Effector memory CD4-positive, alpha-beta T cell (primary cell): ENCODE data around the gene MOB3C.

Source experiments
- DNase-seq, 3 donors: peaks; one replicate each; pipeline ENCODE4 v3.0.0-alpha.2; 2020
- H3K27ac ChIP-seq: 2 replicates; pipeline ENCODE4 v1.7.0; 2013; ENCODE audit warnings: mild to moderate bottlenecking, low read length, moderate library complexity; ENCODE audit not compliant: insufficient read depth, poor library complexity, severe bottlenecking
- H3K27me3 ChIP-seq: replicated peaks from 2 replicates; pipeline ENCODE4 v1.7.0; 2013; ENCODE audit warnings: mild to moderate bottlenecking, low read length; ENCODE audit not compliant: insufficient read depth, control insufficient read depth, poor library complexity, severe bottlenecking
- H3K36me3 ChIP-seq: 2 replicates; pipeline ENCODE4 v1.7.0; 2013; ENCODE audit warnings: mild to moderate bottlenecking, low read length, moderate library complexity; ENCODE audit not compliant: control insufficient read depth, insufficient read depth
- H3K4me1 ChIP-seq: 2 replicates; pipeline ENCODE4 v1.7.0; 2013; ENCODE audit warnings: low read length, mild to moderate bottlenecking; ENCODE audit not compliant: control insufficient read depth, insufficient read depth, poor library complexity, severe bottlenecking
- H3K4me3 ChIP-seq: 2 replicates; pipeline ENCODE4 v1.7.0; 2013; ENCODE audit warnings: low read length, low read depth, mild to moderate bottlenecking; ENCODE audit not compliant: insufficient read depth, poor library complexity, severe bottlenecking
- H3K9me3 ChIP-seq: 2 replicates; pipeline ENCODE4 v1.7.0; 2013; ENCODE audit warnings: mild to moderate bottlenecking, low read length, moderate library complexity; ENCODE audit not compliant: control insufficient read depth

The MOB3C gene

GRCh38 chr1:46642115-46642680 is 25.6 kb upstream of the MOB3C start:
- Histone ChIP-seq H3K36me3 (peaks cover 15% of the 10 kb centered on the region), H3K9me3 (no peaks in the 10 kb centered on the region), H3K27me3 (no peaks in the 10 kb centered on the region), H3K4me3 (no peak overlapping the region), H3K4me1 (no peaks in the 10 kb centered on the region), H3K27ac (no peak overlapping the region)
- no peak for DNase-seq

- no peaks in the 10 kb centered on the region for H3K4me1 ChIP-seq
- peaks cover 34% of the 10 kb centered on the region for H3K36me3 ChIP-seq
- no peak overlapping the region for H3K27ac ChIP-seq
- H3K4me3 ChIP-seq = no peak overlapping the region
- DNase-seq = no peak
- no peaks in the 10 kb centered on the region for H3K9me3 ChIP-seq
- no peaks in the 10 kb centered on the region for H3K27me3 ChIP-seq
Measured at GRCh38 chr1:46639547-46639946, 22.9 kb upstream of the MOB3C start.

DNA sequence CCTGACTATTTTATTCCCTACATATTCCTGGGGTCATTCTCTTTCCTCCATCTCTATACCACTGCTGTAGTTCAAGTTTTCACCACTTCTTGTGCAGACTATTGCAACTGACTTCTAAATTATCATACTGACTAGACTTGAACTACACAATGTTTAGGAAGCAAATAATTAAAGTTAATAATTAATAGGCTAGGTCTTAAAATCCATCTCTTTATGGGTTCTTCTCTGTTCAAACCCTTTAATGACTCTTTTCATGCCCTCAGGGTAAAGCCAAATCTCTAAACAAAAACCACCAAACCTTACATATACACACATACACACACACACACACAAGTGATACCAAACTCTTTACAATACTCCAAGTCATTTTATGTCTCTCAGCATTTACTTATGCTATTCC is 22.3 kb upstream of the MOB3C start:
- no peaks in the 10 kb centered on the region for H3K27me3 ChIP-seq
- H3K9me3 ChIP-seq = no peaks in the 10 kb centered on the region
- no peak overlapping the region for H3K4me3 ChIP-seq
- H3K27ac ChIP-seq = no peak overlapping the region
- peaks cover 36% of the 10 kb centered on the region for H3K36me3 ChIP-seq
- no peaks in the 10 kb centered on the region for H3K4me1 ChIP-seq
- no peak for DNase-seq

GRCh38 chr1:46637444-46638083 is 21.0 kb upstream of the MOB3C start:
- Histone ChIP-seq H3K4me3 (no peak overlapping the region), H3K27ac (no peak overlapping the region), H3K9me3 (no peaks in the 10 kb centered on the region), H3K4me1 (no peaks in the 10 kb centered on the region), H3K36me3 (peaks cover 41% of the 10 kb centered on the region), H3K27me3 (no peaks in the 10 kb centered on the region)
- no peak for DNase-seq

DNA sequence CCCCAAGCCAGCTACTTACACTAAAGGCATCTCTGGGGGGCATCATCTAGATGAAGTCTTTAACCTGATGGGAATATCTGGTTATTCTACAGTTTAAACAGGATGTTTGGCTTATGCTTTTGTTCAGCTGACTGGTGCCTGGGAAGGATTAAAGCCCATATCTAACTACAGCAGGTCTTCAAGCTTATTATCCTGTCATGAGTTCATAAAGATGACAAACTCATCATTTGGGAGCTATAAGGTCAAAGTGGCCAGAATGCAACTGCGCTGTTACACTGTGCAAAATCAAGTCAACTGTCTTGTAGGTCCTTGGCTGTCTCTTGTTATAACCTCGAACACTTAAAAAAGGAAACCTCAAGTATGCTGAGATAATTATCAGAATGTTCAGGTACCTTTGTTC is 18.6 kb upstream of the MOB3C start:
- H3K36me3 ChIP-seq = peaks cover 45% of the 10 kb centered on the region

DNA sequence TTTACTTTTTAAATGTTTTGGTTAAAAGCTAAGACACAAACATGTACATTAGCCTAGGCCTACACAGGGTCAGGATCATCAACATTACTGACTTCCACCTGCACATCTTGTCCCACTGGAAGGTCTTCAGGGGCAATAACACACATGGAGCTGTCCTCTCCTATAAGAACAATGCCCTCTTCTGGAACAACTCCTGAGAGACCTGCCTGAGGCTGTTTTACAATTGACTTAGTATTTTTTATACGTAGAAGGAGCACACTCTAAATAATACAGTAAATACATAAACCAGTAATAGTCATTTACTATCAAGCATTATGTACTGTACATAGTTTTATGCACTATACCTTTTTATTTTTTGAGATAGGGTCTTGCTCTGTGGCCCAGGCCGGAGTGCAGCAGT is 14.1 kb upstream of the MOB3C start:
- H3K36me3 ChIP-seq = peaks cover 37% of the 10 kb centered on the region

More for the DNA sequence above, 18.6 kb upstream of the MOB3C start:
- H3K27me3 ChIP-seq = no peaks in the 10 kb centered on the region
- no peaks in the 10 kb centered on the region for H3K9me3 ChIP-seq
- no peak for DNase-seq
- no peak overlapping the region for H3K27ac ChIP-seq
- H3K4me1 ChIP-seq = no peaks in the 10 kb centered on the region
- H3K4me3 ChIP-seq = no peak overlapping the region

GRCh38 chr1:46623743-46624644 is 7.4 kb upstream of the MOB3C start:
- no peaks in the 10 kb centered on the region for H3K27me3 ChIP-seq
- no peak overlapping the region for H3K4me3 ChIP-seq
- DNase-seq = no peak
- H3K4me1 ChIP-seq = no peaks in the 10 kb centered on the region
- no peaks in the 10 kb centered on the region for H3K36me3 ChIP-seq
- no peaks in the 10 kb centered on the region for H3K9me3 ChIP-seq
- no peak overlapping the region for H3K27ac ChIP-seq

More for the DNA sequence above, 14.1 kb upstream of the MOB3C start:
- DNase-seq = no peak
- Histone ChIP-seq H3K4me3 (no peak overlapping the region), H3K27ac (no peak overlapping the region), H3K9me3 (no peaks in the 10 kb centered on the region), H3K27me3 (no peaks in the 10 kb centered on the region), H3K4me1 (no peaks in the 10 kb centered on the region)

DNA sequence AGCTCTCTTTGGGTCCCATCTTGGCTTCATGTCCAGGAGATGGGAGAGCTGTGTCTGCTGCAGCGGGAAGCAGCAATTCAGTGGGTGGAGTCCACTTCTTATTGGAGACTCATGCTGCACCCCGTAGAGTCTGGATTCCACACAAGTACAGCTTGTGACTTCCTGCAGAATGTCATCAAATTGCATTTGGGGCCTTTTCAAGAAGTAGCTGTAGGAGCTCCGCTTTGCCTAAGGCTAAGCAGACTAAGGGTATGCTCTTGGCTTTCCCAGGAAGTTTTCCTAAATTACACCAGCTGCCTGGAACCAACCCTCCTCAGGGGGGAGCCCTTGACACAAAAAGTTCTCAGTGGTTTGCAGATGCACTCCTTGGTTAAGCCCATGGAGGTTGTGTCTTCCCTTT is 5.7 kb upstream of the MOB3C start:
- H3K4me3 ChIP-seq = no peak overlapping the region
- no peaks in the 10 kb centered on the region for H3K9me3 ChIP-seq
- H3K27me3 ChIP-seq = no peaks in the 10 kb centered on the region
- no peak overlapping the region for H3K27ac ChIP-seq
- DNase-seq = no peak
- no peaks in the 10 kb centered on the region for H3K36me3 ChIP-seq
- H3K4me1 ChIP-seq = no peaks in the 10 kb centered on the region

- Histone ChIP-seq H3K36me3 (no peaks in the 10 kb centered on the region), H3K9me3 (no peaks in the 10 kb centered on the region), H3K4me1 (no peaks in the 10 kb centered on the region), H3K27me3 (no peaks in the 10 kb centered on the region), H3K4me3 (no peak overlapping the region), H3K27ac (no peak overlapping the region)
- no peak for DNase-seq
Measured at GRCh38 chr1:46621930-46622329, 5.3 kb upstream of the MOB3C start.

GRCh38 chr1:46619656-46620258 is 3.1 kb upstream of the MOB3C start:
- H3K27ac ChIP-seq = no peak overlapping the region
- no peaks in the 10 kb centered on the region for H3K9me3 ChIP-seq
- no peaks in the 10 kb centered on the region for H3K27me3 ChIP-seq
- H3K4me3 ChIP-seq = no peak overlapping the region
- DNase-seq = no peak
- no peaks in the 10 kb centered on the region for H3K36me3 ChIP-seq
- H3K4me1 ChIP-seq = peaks cover 14% of the 10 kb centered on the region
